CMK (cell line): Measurements from ENCODE around the gene ELMOD3.
"Not testable (repeated sequence)": the region's sequence is repeated elsewhere in the genome, so short reads cannot be mapped to it uniquely, and the experiment has no call there.

Experiments
- DNase-seq: peaks from one replicate; pipeline ENCODE4 v3.0.0-alpha.2; 2010; ENCODE audit warnings: low read depth

ELMOD3 gene

GRCh38 chr2:85376291-85377065 is 21.9 kb downstream of the ELMOD3 start:
- DNase-seq, result no peak

DNA sequence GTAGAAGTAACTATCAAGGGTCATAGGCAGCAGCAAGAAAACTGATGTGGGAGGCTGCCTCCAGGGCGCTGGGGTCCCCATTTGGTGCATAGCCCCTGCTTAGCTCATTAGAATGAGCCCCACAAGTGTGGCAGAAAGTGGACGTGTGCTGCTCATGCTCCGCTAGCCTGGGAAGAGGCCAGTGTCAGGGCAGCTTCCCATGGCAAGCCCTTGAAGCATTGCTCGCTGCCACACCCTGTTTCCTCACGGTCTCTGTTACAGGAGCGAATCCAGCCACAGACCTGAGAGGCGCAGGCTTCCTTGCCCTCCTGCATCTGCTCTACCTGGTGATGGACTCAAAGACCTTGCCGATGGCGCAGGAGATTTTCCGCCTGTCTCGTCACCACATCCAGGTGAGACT is 22.5 kb downstream of the ELMOD3 start:
- no peak for DNase-seq

DNA sequence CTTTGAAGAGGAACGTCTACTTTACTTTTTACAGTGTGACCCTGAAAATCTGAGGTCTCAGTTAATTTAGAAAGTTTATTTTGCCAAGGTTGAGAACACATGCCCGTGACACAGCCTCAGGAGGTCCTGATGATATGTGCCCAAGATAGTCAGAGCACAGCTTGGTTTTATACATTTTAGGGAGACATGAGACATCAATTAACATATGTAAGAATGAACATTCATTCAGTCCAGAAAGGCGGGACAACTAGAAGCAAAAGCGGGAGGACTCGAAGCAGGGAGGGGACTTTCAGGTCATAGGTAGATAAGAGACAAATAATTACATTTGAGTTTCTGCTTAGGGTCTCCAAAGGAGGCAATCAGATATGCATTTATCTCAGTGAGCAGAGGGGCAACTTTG is 23.7 kb downstream of the ELMOD3 start:
- DNase-seq, result no peak

- DNase-seq, result no peak
These were observed 25.5 kb downstream of the ELMOD3 start for GRCh38 chr2:85380048-85380447.

GRCh38 chr2:85383151-85383550 is 28.6 kb downstream of the ELMOD3 start:
- not testable (repeated sequence) for DNase-seq

DNA sequence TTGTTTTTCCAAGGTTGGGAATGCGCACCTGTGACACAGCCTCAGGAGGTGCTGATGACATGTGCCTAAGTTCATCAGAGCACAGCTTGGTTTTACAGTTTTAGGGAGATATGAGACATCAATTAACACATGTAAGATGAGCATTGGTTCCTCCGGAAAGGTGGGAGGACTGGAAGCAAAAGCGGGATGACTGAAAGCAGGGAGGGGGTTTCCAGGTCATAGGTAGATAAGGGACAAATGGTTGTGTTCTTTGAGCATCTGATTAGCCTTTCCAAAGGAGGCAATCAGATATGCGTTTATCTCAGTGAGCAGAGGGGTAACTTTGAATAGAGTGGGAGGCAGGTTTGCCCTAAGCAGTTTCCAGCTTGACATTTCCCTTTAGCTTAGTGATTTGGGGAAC is 29.3 kb downstream of the ELMOD3 start:
- DNase-seq, result no peak

GRCh38 chr2:85385746-85386145 is 31.2 kb downstream of the ELMOD3 start:
- no peak for DNase-seq

- DNase-seq, result no peak
These were observed 33.2 kb downstream of the ELMOD3 start for GRCh38 chr2:85387754-85388153.

GRCh38 chr2:85388878-85389538 is 34.4 kb downstream of the ELMOD3 start:
- no peak for DNase-seq

DNA sequence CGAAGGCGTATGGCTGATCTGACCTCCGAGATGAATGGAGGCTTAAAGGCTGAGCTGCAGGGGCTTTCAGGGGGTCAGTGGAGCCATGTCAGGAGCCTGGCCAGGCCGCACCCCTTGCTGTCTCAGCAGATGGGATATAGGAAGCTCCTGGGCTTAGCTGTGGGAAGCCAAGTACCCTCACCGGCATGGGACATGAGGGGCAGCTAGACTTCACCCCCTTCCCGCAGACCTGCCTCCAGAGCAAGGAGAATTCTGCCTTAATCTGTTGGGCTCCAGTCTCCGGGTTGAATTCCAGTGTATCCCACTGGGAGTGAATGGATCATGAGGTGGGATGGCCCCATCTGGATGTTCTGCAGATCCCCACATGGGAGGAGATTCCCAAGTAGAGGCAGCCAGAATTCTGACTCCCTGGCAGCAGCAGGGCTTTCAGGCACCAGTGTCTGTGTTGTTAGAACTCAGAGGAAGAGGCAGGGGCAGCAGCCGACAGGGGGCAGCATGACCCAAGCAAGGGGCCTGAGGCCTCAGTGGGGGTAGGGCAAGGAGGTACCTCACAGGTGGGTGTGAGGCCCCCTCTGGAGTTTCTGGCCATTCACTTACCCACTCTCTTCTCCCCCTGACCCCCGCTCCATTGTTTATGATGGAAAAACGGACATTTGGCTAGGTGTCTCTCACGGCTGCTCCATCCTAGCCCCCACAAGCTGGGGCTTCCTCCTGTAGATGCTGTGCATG is 36.5 kb downstream of the ELMOD3 start:
- DNase-seq, result no peak

- no peak for DNase-seq
These were observed 39.3 kb downstream of the ELMOD3 start for GRCh38 chr2:85393836-85394235.

DNA sequence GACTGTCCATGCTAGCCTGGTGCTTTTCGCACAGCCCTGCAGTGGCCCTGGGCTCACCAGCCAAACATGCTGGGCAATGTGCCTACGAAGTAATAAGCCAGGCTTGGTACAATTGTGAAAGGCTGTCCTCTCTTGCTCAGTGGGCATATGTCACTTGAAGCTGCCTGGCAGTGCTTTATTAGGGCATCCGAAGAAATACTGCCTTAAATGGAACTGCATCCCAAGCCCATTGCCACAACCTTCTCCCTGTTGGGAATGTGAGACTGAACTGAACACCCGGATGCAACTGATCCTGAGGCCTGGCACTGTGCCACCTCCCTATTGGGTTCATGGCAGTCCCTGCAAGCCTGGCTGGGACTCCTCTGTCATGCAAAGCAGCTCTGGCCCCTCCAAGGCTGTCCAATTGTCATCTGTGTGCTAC is 39.7 kb downstream of the ELMOD3 start:
- DNase-seq, result no peak

DNA sequence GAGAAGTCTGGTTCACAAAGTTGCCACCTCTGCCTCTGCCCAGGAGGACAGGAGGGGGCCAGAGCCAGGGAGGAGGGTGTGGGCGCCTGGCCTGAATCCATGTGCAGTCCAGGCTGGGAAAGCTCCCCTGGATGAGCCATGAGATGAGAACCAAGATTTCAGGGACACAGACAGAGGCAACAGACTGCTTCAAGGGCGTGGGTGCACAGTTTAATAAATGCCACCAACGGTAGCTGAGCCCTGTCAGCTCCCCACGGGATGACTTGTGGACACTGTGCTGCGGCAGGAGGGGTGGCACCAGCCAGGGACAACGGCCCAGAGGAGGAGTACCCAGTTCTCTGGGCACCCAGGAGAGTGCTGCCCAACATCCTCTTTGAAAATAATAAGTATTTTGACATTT is 40.4 kb downstream of the ELMOD3 start:
- DNase-seq, result no peak

DNA sequence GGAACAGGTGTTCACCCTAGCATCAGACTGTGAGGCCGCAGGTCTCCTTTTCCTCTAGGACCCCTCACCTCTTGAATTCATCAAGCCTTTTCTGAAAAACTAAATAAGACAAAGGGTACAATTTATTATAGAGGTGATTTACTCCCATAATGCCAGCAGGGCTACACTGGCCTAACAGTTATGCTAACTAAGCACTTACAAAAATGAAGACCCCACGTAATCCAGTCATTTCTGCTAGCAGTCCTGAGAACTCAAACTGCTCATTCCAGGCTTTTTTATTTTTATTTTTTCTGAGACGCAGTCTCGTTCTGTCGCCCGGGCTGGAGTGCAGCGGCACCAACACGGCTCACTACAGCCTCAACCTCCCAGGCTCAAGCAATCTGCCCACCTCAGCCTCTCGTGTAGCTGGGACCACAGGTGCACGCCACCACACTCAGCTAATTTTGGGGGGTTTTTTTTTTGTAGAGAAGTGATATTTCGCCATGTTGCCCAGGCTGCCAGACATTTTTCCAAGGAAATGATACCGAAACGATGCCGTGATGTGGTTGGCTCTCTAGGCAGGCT is 41.4 kb downstream of the ELMOD3 start:
- DNase-seq, result no peak

- no peak for DNase-seq
These were observed 42.2 kb downstream of the ELMOD3 start for GRCh38 chr2:85396531-85397470.

DNA sequence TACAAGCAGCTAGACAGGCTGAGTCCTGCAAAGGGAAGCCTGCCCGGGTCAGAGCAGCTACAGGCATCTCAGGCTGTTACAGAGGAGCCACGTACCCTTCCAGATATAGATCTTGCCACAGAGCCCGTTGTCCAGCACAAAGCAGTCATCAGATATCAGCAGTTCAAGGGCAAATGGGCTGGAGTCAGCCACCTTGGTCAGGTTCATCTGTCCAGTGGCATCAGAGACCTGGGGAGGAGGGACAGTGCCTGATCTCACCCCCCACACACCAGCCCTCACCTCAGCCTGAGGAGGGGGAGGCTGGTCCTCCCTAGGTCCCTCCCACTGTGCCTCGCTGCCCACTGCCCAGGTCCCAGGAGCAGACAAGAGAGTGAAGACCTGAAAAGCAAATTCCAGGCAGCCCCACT is 43.4 kb downstream of the ELMOD3 start:
- DNase-seq, result no peak

- no peak for DNase-seq
These were observed 44.0 kb downstream of the ELMOD3 start for GRCh38 chr2:85398426-85399182.

- no peak for DNase-seq
These were observed 44.5 kb downstream of the ELMOD3 start for GRCh38 chr2:85399183-85399455.

DNA sequence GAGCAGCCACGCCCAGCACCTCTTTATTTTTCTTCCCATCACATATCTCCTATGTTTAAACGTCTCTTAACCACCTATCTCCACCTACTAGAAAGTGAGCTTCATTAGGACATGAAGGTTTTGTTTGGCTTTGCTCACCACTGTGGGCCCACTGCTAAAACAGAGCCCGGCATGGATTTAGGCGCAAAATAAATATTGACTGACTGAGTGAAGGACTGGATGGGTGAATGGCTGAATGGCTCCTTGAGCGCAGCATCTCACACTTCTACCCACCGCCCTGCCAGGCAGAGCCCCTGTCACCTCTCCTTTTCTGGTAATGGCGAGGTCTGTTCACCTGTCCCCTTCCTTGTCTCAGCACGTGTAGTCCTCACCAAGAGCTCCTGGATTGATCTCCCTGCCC is 45.5 kb downstream of the ELMOD3 start:
- DNase-seq, result no peak

- DNase-seq, result no peak
These were observed 46.2 kb downstream of the ELMOD3 start for GRCh38 chr2:85400541-85401463.
